ENCODE results near the gene PTPRZ1.

The PTPRZ1 gene

DNA sequence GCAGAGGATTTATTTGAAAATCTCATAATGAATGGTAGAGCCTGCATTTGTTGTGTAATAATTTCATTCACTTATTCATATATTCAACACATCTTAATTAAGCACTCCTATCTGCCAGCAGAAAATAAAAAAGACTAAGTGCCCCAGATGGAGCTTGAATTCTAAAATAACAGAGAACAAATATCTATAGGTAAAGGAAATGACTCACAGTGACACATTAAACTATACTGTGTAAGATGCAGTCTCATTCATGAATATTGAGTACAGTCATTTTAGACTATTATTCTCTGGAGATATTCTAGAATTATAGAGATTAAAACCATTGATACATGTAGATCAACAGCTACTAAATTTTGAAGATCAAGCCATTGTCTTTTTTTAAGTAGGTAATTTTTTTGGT is 72.1 kb downstream of the PTPRZ1 start:
- TF ChIP-seq EP300 (IDR thresholded peaks at IDR 0.05; ENCODE audit: borderline replicate concordance): no peak
- TF ChIP-seq TEAD4 (IDR thresholded peaks at IDR 0.05): no peak

DNA sequence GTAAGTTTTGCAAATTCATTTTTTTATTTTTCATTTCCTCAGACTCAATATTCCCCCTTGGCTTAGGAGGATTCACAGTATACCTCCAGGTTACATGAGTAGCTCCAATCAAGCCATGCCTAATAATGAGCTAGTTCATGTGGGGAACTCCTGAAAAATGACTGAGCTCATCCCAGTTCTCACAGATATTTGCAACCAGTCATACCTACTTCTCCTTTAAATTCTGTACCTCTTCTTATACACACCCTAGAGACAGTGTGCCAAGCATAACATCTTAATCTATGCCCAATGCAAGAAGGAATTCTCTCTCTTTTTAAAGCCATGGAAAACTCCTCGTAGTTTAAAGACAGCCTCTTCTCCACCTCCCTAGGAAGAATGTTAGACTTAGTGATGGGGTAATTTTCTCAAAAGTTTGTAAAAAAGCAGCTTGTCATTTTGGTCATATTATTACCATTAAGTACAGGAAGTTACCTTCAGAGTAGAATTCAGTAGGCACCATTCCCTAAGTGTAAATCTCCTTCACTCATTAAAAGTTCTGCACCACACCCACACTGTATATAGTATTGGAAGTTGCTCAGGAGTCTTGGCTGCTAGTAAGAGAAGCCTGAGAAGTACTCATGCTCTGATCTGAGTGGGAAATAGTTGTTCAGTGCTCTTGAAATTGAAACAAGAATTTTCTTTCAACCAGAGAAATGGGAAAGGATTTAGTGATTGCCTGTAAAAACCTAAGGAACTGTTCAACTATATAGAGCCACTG is 72.7 kb downstream of the PTPRZ1 start:
- TF ChIP-seq FOXM1 (IDR thresholded peaks at IDR 0.05; ENCODE audit: borderline replicate concordance, low read depth) (no peak), TCF12 (IDR thresholded peaks at IDR 0.05; ENCODE audit: low read depth) (no peak), TAF1 (IDR thresholded peaks at IDR 0.05; ENCODE audit: low read depth) (no peak), EP300 (IDR thresholded peaks at IDR 0.05; ENCODE audit: borderline replicate concordance) (no peak), CREB1 (IDR thresholded peaks at IDR 0.05; ENCODE audit: low read depth) (no peak), ZBTB7A (IDR thresholded peaks at IDR 0.05; ENCODE audit: low read depth) (no peak), TEAD4 (IDR thresholded peaks at IDR 0.05) (no peak), CEBPB (IDR thresholded peaks at IDR 0.05) (no peak), YY1 (IDR thresholded peaks at IDR 0.05; ENCODE audit: low read depth) (no peak), RAD21 (IDR thresholded peaks at IDR 0.05; ENCODE audit: low read depth) (no peak), EGR1 (IDR thresholded peaks at IDR 0.05) (no peak), NFIC (IDR thresholded peaks at IDR 0.05) (no peak)
- TF ChIP-seq, protein P1, sequence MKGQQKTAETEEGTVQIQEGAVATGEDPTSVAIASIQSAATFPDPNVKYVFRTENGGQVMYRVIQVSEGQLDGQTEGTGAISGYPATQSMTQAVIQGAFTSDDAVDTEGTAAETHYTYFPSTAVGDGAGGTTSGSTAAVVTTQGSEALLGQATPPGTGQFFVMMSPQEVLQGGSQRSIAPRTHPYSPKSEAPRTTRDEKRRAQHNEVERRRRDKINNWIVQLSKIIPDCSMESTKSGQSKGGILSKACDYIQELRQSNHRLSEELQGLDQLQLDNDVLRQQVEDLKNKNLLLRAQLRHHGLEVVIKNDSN (IDR thresholded peaks at IDR 0.05): no peak
- TF ChIP-seq, protein P2, sequence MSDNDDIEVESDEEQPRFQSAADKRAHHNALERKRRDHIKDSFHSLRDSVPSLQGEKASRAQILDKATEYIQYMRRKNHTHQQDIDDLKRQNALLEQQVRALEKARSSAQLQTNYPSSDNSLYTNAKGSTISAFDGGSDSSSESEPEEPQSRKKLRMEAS (IDR thresholded peaks at IDR 0.05): no peak
- TF ChIP-seq, protein P3, sequence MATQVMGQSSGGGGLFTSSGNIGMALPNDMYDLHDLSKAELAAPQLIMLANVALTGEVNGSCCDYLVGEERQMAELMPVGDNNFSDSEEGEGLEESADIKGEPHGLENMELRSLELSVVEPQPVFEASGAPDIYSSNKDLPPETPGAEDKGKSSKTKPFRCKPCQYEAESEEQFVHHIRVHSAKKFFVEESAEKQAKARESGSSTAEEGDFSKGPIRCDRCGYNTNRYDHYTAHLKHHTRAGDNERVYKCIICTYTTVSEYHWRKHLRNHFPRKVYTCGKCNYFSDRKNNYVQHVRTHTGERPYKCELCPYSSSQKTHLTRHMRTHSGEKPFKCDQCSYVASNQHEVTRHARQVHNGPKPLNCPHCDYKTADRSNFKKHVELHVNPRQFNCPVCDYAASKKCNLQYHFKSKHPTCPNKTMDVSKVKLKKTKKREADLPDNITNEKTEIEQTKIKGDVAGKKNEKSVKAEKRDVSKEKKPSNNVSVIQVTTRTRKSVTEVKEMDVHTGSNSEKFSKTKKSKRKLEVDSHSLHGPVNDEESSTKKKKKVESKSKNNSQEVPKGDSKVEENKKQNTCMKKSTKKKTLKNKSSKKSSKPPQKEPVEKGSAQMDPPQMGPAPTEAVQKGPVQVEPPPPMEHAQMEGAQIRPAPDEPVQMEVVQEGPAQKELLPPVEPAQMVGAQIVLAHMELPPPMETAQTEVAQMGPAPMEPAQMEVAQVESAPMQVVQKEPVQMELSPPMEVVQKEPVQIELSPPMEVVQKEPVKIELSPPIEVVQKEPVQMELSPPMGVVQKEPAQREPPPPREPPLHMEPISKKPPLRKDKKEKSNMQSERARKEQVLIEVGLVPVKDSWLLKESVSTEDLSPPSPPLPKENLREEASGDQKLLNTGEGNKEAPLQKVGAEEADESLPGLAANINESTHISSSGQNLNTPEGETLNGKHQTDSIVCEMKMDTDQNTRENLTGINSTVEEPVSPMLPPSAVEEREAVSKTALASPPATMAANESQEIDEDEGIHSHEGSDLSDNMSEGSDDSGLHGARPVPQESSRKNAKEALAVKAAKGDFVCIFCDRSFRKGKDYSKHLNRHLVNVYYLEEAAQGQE (IDR thresholded peaks at IDR 0.05; ENCODE audit: low read depth): no peak

DNA sequence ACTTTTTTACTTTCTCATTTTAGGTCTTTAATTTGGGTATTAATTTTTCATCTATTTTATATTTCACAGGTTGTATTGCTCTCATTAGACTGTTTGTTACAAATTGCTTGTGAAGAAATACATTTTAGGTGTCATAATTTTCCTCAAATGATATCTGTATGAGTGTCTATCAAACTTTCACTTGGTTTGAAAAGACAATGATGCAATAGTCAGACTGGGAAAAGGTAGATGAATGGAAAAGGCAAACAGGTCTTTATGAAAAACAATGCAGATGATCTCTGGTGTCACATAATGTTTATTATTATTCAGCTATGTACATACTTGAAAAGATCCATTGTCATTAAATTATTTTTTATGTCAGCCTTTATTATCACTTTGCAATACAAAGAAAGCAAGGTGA is 80.2 kb downstream of the PTPRZ1 start:
- no peak for TF ChIP-seq TCF12 (IDR thresholded peaks at IDR 0.05; ENCODE audit: low read depth)
- TF ChIP-seq CEBPB (IDR thresholded peaks at IDR 0.05): no peak
- no peak for TF ChIP-seq FOXM1 (IDR thresholded peaks at IDR 0.05; ENCODE audit: borderline replicate concordance, low read depth)
- TF ChIP-seq, protein P1 (IDR thresholded peaks at IDR 0.05): no peak
- TF ChIP-seq RAD21 (IDR thresholded peaks at IDR 0.05; ENCODE audit: low read depth): no peak
- TF ChIP-seq YY1 (IDR thresholded peaks at IDR 0.05; ENCODE audit: low read depth): no peak
- TF ChIP-seq ZBTB7A (IDR thresholded peaks at IDR 0.05; ENCODE audit: low read depth): no peak
- no peak for TF ChIP-seq TEAD4 (IDR thresholded peaks at IDR 0.05)
- TF ChIP-seq TAF1 (IDR thresholded peaks at IDR 0.05; ENCODE audit: low read depth): no peak
- TF ChIP-seq CREB1 (IDR thresholded peaks at IDR 0.05; ENCODE audit: low read depth): no peak

DNA sequence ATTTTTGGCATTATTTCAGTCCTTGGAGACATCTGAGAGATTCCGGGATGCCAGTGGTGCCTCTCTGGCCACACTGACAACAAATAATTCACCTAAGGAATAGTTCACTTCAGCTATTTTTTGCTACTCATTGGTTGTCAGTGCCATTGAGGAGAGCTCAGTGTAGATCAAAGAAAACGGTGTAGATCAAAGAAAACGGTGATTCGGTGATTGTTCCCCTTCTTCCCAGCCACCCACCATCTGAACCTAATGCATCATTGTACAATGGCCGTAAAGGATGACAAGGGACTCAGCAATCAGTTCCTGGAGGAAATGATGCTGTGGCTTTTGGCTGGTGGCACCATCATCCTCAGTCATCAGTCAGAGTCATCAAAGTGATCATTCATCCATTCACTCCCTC is 80.6 kb downstream of the PTPRZ1 start:
- TF ChIP-seq, protein P1 (IDR thresholded peaks at IDR 0.05): no peak
- no peak for TF ChIP-seq FOXM1 (IDR thresholded peaks at IDR 0.05; ENCODE audit: borderline replicate concordance, low read depth)
- TF ChIP-seq TEAD4 (IDR thresholded peaks at IDR 0.05): no peak
- TF ChIP-seq CREB1 (IDR thresholded peaks at IDR 0.05; ENCODE audit: low read depth): no peak
- no peak for TF ChIP-seq CEBPB (IDR thresholded peaks at IDR 0.05)
- TF ChIP-seq, protein P3 (IDR thresholded peaks at IDR 0.05; ENCODE audit: low read depth): no peak
- TF ChIP-seq EP300 (IDR thresholded peaks at IDR 0.05; ENCODE audit: borderline replicate concordance): no peak
- TF ChIP-seq NFIC (IDR thresholded peaks at IDR 0.05): no peak
- TF ChIP-seq, protein P2 (IDR thresholded peaks at IDR 0.05): no peak
- no peak for TF ChIP-seq RAD21 (IDR thresholded peaks at IDR 0.05; ENCODE audit: low read depth)
- no peak for TF ChIP-seq EGR1 (IDR thresholded peaks at IDR 0.05)
- TF ChIP-seq TCF12 (IDR thresholded peaks at IDR 0.05; ENCODE audit: low read depth): no peak
- no peak for TF ChIP-seq YY1 (IDR thresholded peaks at IDR 0.05; ENCODE audit: low read depth)
- TF ChIP-seq ZBTB7A (IDR thresholded peaks at IDR 0.05; ENCODE audit: low read depth): no peak
- no peak for TF ChIP-seq TAF1 (IDR thresholded peaks at IDR 0.05; ENCODE audit: low read depth)

DNA sequence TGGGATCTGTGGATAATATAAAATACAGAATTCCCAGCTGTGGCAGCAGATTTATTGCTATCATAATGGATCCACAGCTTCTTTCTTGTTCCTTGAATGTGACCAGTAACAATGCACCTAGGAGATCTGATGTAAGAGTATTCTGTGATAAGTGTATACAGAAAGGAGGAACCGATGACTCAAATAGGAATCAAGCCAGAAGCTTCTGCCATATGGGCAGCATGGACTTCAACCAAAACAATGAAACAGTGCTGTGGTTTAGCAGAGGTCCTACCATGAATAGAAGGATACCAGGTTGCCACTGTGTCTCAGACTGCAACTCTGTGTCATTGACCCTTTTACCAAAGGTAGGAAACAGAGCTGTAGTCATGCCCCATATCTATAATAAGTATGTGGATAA is 81.8 kb downstream of the PTPRZ1 start:
- no peak for TF ChIP-seq RAD21 (IDR thresholded peaks at IDR 0.05; ENCODE audit: low read depth)
- no peak for TF ChIP-seq TEAD4 (IDR thresholded peaks at IDR 0.05)
- TF ChIP-seq, protein P2 (IDR thresholded peaks at IDR 0.05): no peak
- TF ChIP-seq CEBPB (IDR thresholded peaks at IDR 0.05): no peak
- TF ChIP-seq CREB1 (IDR thresholded peaks at IDR 0.05; ENCODE audit: low read depth): no peak
- TF ChIP-seq, protein P1 (IDR thresholded peaks at IDR 0.05): no peak
- TF ChIP-seq, protein P3 (IDR thresholded peaks at IDR 0.05; ENCODE audit: low read depth): no peak
- TF ChIP-seq NFIC (IDR thresholded peaks at IDR 0.05): no peak
- TF ChIP-seq EP300 (IDR thresholded peaks at IDR 0.05; ENCODE audit: borderline replicate concordance): no peak
- TF ChIP-seq EGR1 (IDR thresholded peaks at IDR 0.05): no peak
- TF ChIP-seq TCF12 (IDR thresholded peaks at IDR 0.05; ENCODE audit: low read depth): no peak
- TF ChIP-seq FOXM1 (IDR thresholded peaks at IDR 0.05; ENCODE audit: borderline replicate concordance, low read depth): no peak
- TF ChIP-seq ZBTB7A (IDR thresholded peaks at IDR 0.05; ENCODE audit: low read depth): no peak
- TF ChIP-seq YY1 (IDR thresholded peaks at IDR 0.05; ENCODE audit: low read depth): no peak
- no peak for TF ChIP-seq TAF1 (IDR thresholded peaks at IDR 0.05; ENCODE audit: low read depth)
